ENCODE data around the gene COL5A3. TPM values are rescaled to one million over a fixed set of nuclear protein-coding genes. Genes with fewer than 3 reads are reported as not detected.

The COL5A3 gene
- 70.0 and 81.8 TPM in 2 replicates for total RNA-seq

GRCh38 chr19:10010247-10010691, at the start of gene COL5A3:
Gene COL5A3, minus strand, starts transcription at chr19:10010504. Its CDS starts 119 bp downstream, at chr19:10010385.

GRCh38 chr19:10013316-10013715, 3.0 kb upstream of the COL5A3 start, which contains the start of gene RDH8:
Gene RDH8, plus strand, starts transcription at chr19:10013483. Its CDS starts 15 bp downstream, at chr19:10013498.

GRCh38 chr19:9936326-9937000, 73.8 kb downstream of the COL5A3 start, which contains the start of gene OLFM2:
Gene OLFM2, minus strand, starts transcription at chr19:9936515. Its CDS starts 149 bp downstream, at chr19:9936366.

Other genes with a start within 250 kb of the COL5A3 start
- 2.3 and 8.3 TPM in 2 replicates for gene ZNF846, start 241.8 kb downstream of the COL5A3 start, total RNA-seq
- gene FBXL12, start 191.4 kb downstream of the COL5A3 start, total RNA-seq, result 31.8 and 33.0 TPM in 2 replicates
- gene UBL5, start 182.6 kb downstream of the COL5A3 start, total RNA-seq, result 563 and 930 TPM in 2 replicates
- 88.3 and 124 TPM in 2 replicates for gene PIN1, start 175.2 kb downstream of the COL5A3 start, total RNA-seq
- gene OLFM2, start 74.0 kb downstream of the COL5A3 start, total RNA-seq, result 12.0 and 53.4 TPM in 2 replicates
- gene RDH8, start 3.0 kb upstream of the COL5A3 start, total RNA-seq, result not detected in 2 replicates
- 25.6 and 27.6 TPM in 2 replicates for gene SHFL, start 75.8 kb upstream of the COL5A3 start, total RNA-seq
- 0.32 and 0.54 TPM in 2 replicates for gene ANGPTL6, start 92.2 kb upstream of the COL5A3 start, total RNA-seq
- 37.5 and 44.7 TPM in 2 replicates for gene PPAN, start 95.9 kb upstream of the COL5A3 start, total RNA-seq
- 2.6 and 3.2 TPM in 2 replicates for gene P2RY11, start 101.2 kb upstream of the COL5A3 start, total RNA-seq
- gene EIF3G, start 109.4 kb upstream of the COL5A3 start, total RNA-seq, result 244 and 249 TPM in 2 replicates
- 38.2 and 46.0 TPM in 2 replicates for gene DNMT1, start 184.4 kb upstream of the COL5A3 start, total RNA-seq
- 15.6 and 16.6 TPM in 2 replicates for gene S1PR2, start 220.8 kb upstream of the COL5A3 start, total RNA-seq
- gene MRPL4, start 241.7 kb upstream of the COL5A3 start, total RNA-seq, result 73.3 and 77.8 TPM in 2 replicates